Measurements from ENCODE around the gene MAPK7. TPM values are rescaled to one million over a fixed set of nuclear protein-coding genes. Genes with fewer than 3 reads are reported as not detected.
A peak's percentile ranks its signal among the peaks of the same experiment; 100 is the strongest.

Gene MAPK7
- total and polyA plus RNA-seq, 2 of the 4 experiments (the other 2 are of a cell fraction), result 9.7 to 25.4 TPM

DNA sequence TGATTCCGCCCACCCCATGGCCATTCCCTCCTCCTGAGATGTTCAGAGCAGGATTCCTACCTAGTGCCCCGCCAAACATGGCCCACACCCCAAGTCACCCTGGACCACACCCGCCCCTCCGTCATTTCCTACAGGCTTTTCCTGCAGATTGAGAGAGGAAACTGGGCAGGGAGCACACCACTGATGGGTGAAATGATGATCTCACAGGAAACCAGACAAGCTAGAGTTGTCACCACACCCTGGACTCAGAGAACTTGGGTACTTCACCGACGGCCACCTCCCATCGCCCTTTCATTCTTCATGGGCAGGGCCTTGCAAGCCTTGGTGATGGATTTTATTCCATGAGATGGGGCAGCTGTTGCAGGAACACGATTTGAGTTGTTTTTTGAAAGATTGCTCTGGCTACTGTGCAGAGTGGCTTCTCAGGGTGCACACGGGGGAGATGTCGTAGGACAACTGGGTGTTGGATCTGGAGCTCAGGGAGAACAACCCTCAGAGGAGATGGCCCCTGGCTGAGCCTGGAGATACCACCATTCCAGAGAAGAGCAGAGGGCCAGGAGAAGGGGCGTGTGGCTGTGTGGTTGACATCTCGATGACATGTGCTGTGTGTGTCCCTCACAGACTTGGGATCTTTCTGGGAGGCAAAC is 8.3 kb upstream of the MAPK7 start:
- Histone ChIP-seq H2AFZ (replicated peaks; ENCODE audit: low read length, poor library complexity) (peak overlapping the region; percentile 44), H3K9me3 (ENCODE audit: control insufficient read depth, insufficient read depth, low read length) (no peaks in the 10 kb centered on the region), H3K23ac (ENCODE audit: low read depth, low read length) (no peak overlapping the region), H4K20me1 (ENCODE audit: insufficient read depth, low read length) (no peaks in the 10 kb centered on the region), H3K4me1 (ENCODE audit: control insufficient read depth, insufficient read depth, low read length) (peaks cover 4% of the 10 kb centered on the region), H3K27me3 (ENCODE audit: control insufficient read depth, insufficient read depth, low read length) (no peaks in the 10 kb centered on the region), H4K91ac (ENCODE audit: insufficient read depth, low read depth, low read length) (no peak overlapping the region), H3K56ac (ENCODE audit: extremely low read depth, insufficient read depth, low read length) (no peak overlapping the region), H2BK15ac (ENCODE audit: low read depth, low read length) (no peak overlapping the region), H2BK5ac (ENCODE audit: low read depth, low read length, poor library complexity, severe bottlenecking) (no peak overlapping the region), H3K79me1 (ENCODE audit: low read depth in 1 of 2, low read length in 2 of 2) (no peaks in the 10 kb centered on the region), H4K8ac (ENCODE audit: low read depth in 2 of 2, low read length in 2 of 2) (no peak overlapping the region), H3K14ac (replicated peaks; ENCODE audit: low read depth, low read length) (no peak overlapping the region), H3K9me1 (ENCODE audit: insufficient read depth, low read length) (no peaks in the 10 kb centered on the region), H2AK5ac (ENCODE audit: low read depth, low read length) (no peak overlapping the region), H3K27ac (ENCODE audit: insufficient read depth, low read length) (no peak overlapping the region), H3K4ac (ENCODE audit: low read depth, low read length) (no peak overlapping the region), H2AK9ac (replicated peaks; ENCODE audit: low read depth, low read length, poor library complexity) (peak overlapping the region; percentile 44), H3K9ac (ENCODE audit: low read depth, low read length) (no peak overlapping the region), H4K5ac (ENCODE audit: low read depth, low read length) (no peak overlapping the region), H3K18ac (ENCODE audit: low read depth, low read length) (no peak overlapping the region), H3K4me2 (ENCODE audit: low read depth, low read length) (no peak overlapping the region), H2BK120ac (ENCODE audit: low read depth, low read length) (no peak overlapping the region), H2BK20ac (ENCODE audit: low read depth, low read length) (no peak overlapping the region), H3K4me3 (ENCODE audit: insufficient read depth, low read depth, low read length) (no peak overlapping the region), H3K36me3 (ENCODE audit: control insufficient read depth, insufficient read depth, low read length) (peaks cover 2% of the 10 kb centered on the region; the same call in 1 of the 2 replicates)
- in situ Hi-C loops (cut with MboI; ENCODE audit: low sequenced_read_pairs) (loop anchor here (5.0 kb wide), 1 partner anchor 132 kb away; no protein-coding TSS in a partner anchor), intact Hi-C loops (cut with micrococcal nuclease) (no loop called here), dilution Hi-C loops (cut with HindIII; ENCODE audit: low sequenced_read_pairs, unreplicated experiment) (no loop called here)
- POLR2A ChIA-PET (ENCODE audit: unreplicated experiment), result no interaction called here
- TF ChIP-seq RAD21 (IDR thresholded peaks at IDR 0.05; ENCODE audit: low read length) (no peak), RFX5 (IDR thresholded peaks at IDR 0.05; ENCODE audit: low read depth, low read length) (no peak), BHLHE40 (IDR thresholded peaks at IDR 0.05; ENCODE audit: low read depth, low read length) (no peak), MAZ (IDR thresholded peaks at IDR 0.05; ENCODE audit: borderline replicate concordance, low read depth, low read length) (no peak), POLR2A (IDR thresholded peaks at IDR 0.05; ENCODE audit: low read depth, low read length) (no peak), MAFK (IDR thresholded peaks at IDR 0.05; ENCODE audit: low read depth, low read length) (no peak), CEBPB (IDR thresholded peaks at IDR 0.05; ENCODE audit: low read depth, low read length) (no peak), RCOR1 (IDR thresholded peaks at IDR 0.05; ENCODE audit: insufficient replicate concordance, low read length) (no peak), FOS (IDR thresholded peaks at IDR 0.05; ENCODE audit: low read depth, low read length) (no peak), NFE2L2 (IDR thresholded peaks at IDR 0.05; ENCODE audit: low read depth, low read length) (no peak), SMC3 (IDR thresholded peaks at IDR 0.05; ENCODE audit: low read depth, low read length) (no peak), MXI1 (IDR thresholded peaks at IDR 0.05; ENCODE audit: borderline replicate concordance, low read depth, low read length) (no peak), CHD1 (IDR thresholded peaks at IDR 0.05; ENCODE audit: low read depth, low read length) (no peak)
- TF ChIP-seq, protein P1, sequence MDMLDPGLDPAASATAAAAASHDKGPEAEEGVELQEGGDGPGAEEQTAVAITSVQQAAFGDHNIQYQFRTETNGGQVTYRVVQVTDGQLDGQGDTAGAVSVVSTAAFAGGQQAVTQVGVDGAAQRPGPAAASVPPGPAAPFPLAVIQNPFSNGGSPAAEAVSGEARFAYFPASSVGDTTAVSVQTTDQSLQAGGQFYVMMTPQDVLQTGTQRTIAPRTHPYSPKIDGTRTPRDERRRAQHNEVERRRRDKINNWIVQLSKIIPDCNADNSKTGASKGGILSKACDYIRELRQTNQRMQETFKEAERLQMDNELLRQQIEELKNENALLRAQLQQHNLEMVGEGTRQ (IDR thresholded peaks at IDR 0.05; ENCODE audit: low read depth, low read length), result no peak
- TF ChIP-seq, protein P2, sequence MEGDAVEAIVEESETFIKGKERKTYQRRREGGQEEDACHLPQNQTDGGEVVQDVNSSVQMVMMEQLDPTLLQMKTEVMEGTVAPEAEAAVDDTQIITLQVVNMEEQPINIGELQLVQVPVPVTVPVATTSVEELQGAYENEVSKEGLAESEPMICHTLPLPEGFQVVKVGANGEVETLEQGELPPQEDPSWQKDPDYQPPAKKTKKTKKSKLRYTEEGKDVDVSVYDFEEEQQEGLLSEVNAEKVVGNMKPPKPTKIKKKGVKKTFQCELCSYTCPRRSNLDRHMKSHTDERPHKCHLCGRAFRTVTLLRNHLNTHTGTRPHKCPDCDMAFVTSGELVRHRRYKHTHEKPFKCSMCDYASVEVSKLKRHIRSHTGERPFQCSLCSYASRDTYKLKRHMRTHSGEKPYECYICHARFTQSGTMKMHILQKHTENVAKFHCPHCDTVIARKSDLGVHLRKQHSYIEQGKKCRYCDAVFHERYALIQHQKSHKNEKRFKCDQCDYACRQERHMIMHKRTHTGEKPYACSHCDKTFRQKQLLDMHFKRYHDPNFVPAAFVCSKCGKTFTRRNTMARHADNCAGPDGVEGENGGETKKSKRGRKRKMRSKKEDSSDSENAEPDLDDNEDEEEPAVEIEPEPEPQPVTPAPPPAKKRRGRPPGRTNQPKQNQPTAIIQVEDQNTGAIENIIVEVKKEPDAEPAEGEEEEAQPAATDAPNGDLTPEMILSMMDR (conservative IDR thresholded peaks at IDR 0.05; ENCODE audit: low read depth, low read length), result no peak
- TF ChIP-seq, protein P3, sequence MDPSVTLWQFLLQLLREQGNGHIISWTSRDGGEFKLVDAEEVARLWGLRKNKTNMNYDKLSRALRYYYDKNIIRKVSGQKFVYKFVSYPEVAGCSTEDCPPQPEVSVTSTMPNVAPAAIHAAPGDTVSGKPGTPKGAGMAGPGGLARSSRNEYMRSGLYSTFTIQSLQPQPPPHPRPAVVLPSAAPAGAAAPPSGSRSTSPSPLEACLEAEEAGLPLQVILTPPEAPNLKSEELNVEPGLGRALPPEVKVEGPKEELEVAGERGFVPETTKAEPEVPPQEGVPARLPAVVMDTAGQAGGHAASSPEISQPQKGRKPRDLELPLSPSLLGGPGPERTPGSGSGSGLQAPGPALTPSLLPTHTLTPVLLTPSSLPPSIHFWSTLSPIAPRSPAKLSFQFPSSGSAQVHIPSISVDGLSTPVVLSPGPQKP (IDR thresholded peaks at IDR 0.05; ENCODE audit: borderline replicate concordance, low read depth, low read length), result no peak
- ATAC-seq (ENCODE audit: low read depth) (no peak), DNase-seq (no peak)
- CTCF ChIA-PET, result no interaction called here
- no TSS peak for BruUV-seq (replicated peaks)
- 75% methylated on average over 4 of the region's 12 CpGs; no CpG with 5 or more reads in 1 of the 2 experiments for WGBS, 2 experiments (ENCODE audit: extremely low coverage in 2 of 2, insufficient read length in 1 of 2)

Data from IMR-90 (cell line).